SK-N-SH treated with all-trans-retinoic acid at 6 μM for 48 hours (cell line): Measurements from ENCODE around the gene CALML5.

Source experiments
- ATAC-seq: fragments of 200-7000 bp; cut with Tn5 transposase; 3 replicates; pipeline ENCODE4 v1.9.1; 2020; ENCODE audit warnings: mild to moderate bottlenecking, moderate library complexity
- ARNTL ChIP-seq: fragments of 450-650 bp; formaldehyde crosslinking; IDR thresholded peaks from 2 replicates; pipeline ENCODE4 v1.5.0; 2020; ENCODE audit warnings: low read depth, mild to moderate bottlenecking, moderate library complexity, borderline replicate concordance
- BACH2 ChIP-seq: fragments of 250-450 bp; sonication (Bioruptor Pico); IDR thresholded peaks from 2 replicates; pipeline ENCODE4 v1.9.0; 2021; ENCODE audit warnings: mild to moderate bottlenecking, borderline replicate concordance
- CREB5 ChIP-seq: fragments of 250-450 bp; sonication (Bioruptor Pico); IDR thresholded peaks from 2 replicates; pipeline ENCODE4 v1.5.1; 2020; ENCODE audit warnings: low read depth, mild to moderate bottlenecking, moderate library complexity
- CSDC2 ChIP-seq: fragments of 250-450 bp; sonication (Bioruptor Pico); IDR thresholded peaks from 2 replicates; pipeline ENCODE4 v1.5.0; 2020; ENCODE audit warnings: mild to moderate bottlenecking, moderate library complexity
- ESRRG ChIP-seq: fragments of 250-450 bp; sonication (Bioruptor Pico); IDR thresholded peaks from 2 replicates; pipeline ENCODE4 v1.6.1; 2021; ENCODE audit warnings: mild to moderate bottlenecking
- GLIS3 ChIP-seq: fragments of 250-450 bp; sonication (Bioruptor Pico); IDR thresholded peaks from 2 replicates; pipeline ENCODE4 v1.5.0; 2020; ENCODE audit warnings: mild to moderate bottlenecking, moderate library complexity
- ISL1 ChIP-seq: fragments of 250-450 bp; sonication (Bioruptor Pico); IDR thresholded peaks from 2 replicates; pipeline ENCODE4 v2.1.2; 2022; ENCODE audit warnings: mild to moderate bottlenecking, moderate library complexity
- PATZ1 ChIP-seq: fragments of 250-450 bp; sonication (Bioruptor Pico); IDR thresholded peaks from 2 replicates; pipeline ENCODE4 v1.8.0; 2020; ENCODE audit warnings: mild to moderate bottlenecking, moderate library complexity, borderline replicate concordance
- POU6F1 ChIP-seq: fragments of 250-450 bp; sonication (Bioruptor Pico); IDR thresholded peaks from 2 replicates; pipeline ENCODE4 v1.8.0; 2021; ENCODE audit warnings: low read depth, mild to moderate bottlenecking, moderate library complexity, borderline replicate concordance
- PPARA ChIP-seq: fragments of 250-450 bp; sonication (Bioruptor Pico); IDR thresholded peaks from 2 replicates; pipeline ENCODE4 v1.5.0; 2020; ENCODE audit warnings: mild to moderate bottlenecking, borderline replicate concordance
- RARB ChIP-seq: fragments of 250-450 bp; sonication (Bioruptor Pico); IDR thresholded peaks from 2 replicates; pipeline ENCODE4 v1.8.0; 2021; ENCODE audit warnings: mild to moderate bottlenecking, moderate library complexity
- SNAI2 ChIP-seq: fragments of 250-450 bp; sonication (Bioruptor Pico); IDR thresholded peaks from 2 replicates; pipeline ENCODE4 v1.5.0; 2020; ENCODE audit warnings: mild to moderate bottlenecking, moderate library complexity
- TCF4 ChIP-seq: fragments of 250-450 bp; sonication (Bioruptor Pico); IDR thresholded peaks from 2 replicates; pipeline ENCODE4 v1.8.0; 2021; ENCODE audit warnings: mild to moderate bottlenecking, moderate library complexity, borderline replicate concordance
- TOX ChIP-seq: fragments of 250-450 bp; sonication (Bioruptor Pico); IDR thresholded peaks from 2 replicates; pipeline ENCODE4 v1.8.0; 2021; ENCODE audit warnings: mild to moderate bottlenecking, moderate library complexity, borderline replicate concordance
- ZC3H10 ChIP-seq: fragments of 250-450 bp; sonication (Bioruptor Pico); IDR thresholded peaks from 2 replicates; pipeline ENCODE4 v1.5.1; 2021; ENCODE audit warnings: mild to moderate bottlenecking, moderate library complexity
- ZFP30 ChIP-seq: fragments of 450-650 bp; formaldehyde crosslinking; IDR thresholded peaks from 2 replicates; pipeline ENCODE4 v1.5.0; 2022; ENCODE audit warnings: mild to moderate bottlenecking, moderate library complexity
- ZNF565 ChIP-seq: fragments of 450-650 bp; formaldehyde crosslinking; conservative IDR thresholded peaks from 2 replicates; pipeline ENCODE4 v1.5.0; 2020; ENCODE audit warnings: low read depth, mild to moderate bottlenecking, moderate library complexity
- ZNF70 ChIP-seq: fragments of 450-650 bp; formaldehyde crosslinking; IDR thresholded peaks from 2 replicates; pipeline ENCODE4 v1.5.0; 2020; ENCODE audit warnings: mild to moderate bottlenecking, moderate library complexity
- ZNF8 ChIP-seq: fragments of 450-650 bp; formaldehyde crosslinking; IDR thresholded peaks from 2 replicates; pipeline ENCODE4 v1.5.0; 2020; ENCODE audit warnings: mild to moderate bottlenecking, moderate library complexity
- TF ChIP-seq, protein P1 (sequence below): fragments of 250-450 bp; sonication (Bioruptor Pico); IDR thresholded peaks from 2 replicates; pipeline ENCODE4 v1.5.0; 2020; ENCODE audit warnings: mild to moderate bottlenecking, moderate library complexity
- TF ChIP-seq, protein P2 (sequence below): fragments of 250-450 bp; sonication (Bioruptor Pico); IDR thresholded peaks from 2 replicates; pipeline ENCODE4 v1.5.1; 2021; ENCODE audit warnings: mild to moderate bottlenecking, moderate library complexity

CALML5 gene

GRCh38 chr10:5515948-5516761, 16.8 kb upstream of the CALML5 start:
- TF ChIP-seq TOX (CRISPR knock-in tag) (no peak), ZC3H10 (no peak), ZFP30 (CRISPR knock-in tag) (no peak), ARNTL (CRISPR knock-in tag) (no peak), ZNF8 (no peak), PPARA (CRISPR knock-in tag) (no peak), POU6F1 (CRISPR knock-in tag) (no peak)
- ATAC-seq = no peak

GRCh38 chr10:5514226-5514850, 15.0 kb upstream of the CALML5 start:
- TF ChIP-seq TCF4 (no peak), GLIS3 (no peak), POU6F1 (CRISPR knock-in tag) (no peak), TOX (CRISPR knock-in tag) (no peak), SNAI2 (CRISPR knock-in tag) (no peak), CSDC2 (CRISPR knock-in tag) (no peak), PATZ1 (CRISPR knock-in tag) (no peak), BACH2 (CRISPR knock-in tag) (no peak), ZFP30 (CRISPR knock-in tag) (no peak), CREB5 (CRISPR knock-in tag) (no peak), RARB (no peak), ISL1 (CRISPR knock-in tag) (no peak), ESRRG (CRISPR knock-in tag) (no peak), ZNF8 (no peak), ZNF70 (CRISPR knock-in tag) (no peak), ZNF565 (CRISPR knock-in tag) (no peak), PPARA (CRISPR knock-in tag) (no peak)
- TF ChIP-seq, protein P1, sequence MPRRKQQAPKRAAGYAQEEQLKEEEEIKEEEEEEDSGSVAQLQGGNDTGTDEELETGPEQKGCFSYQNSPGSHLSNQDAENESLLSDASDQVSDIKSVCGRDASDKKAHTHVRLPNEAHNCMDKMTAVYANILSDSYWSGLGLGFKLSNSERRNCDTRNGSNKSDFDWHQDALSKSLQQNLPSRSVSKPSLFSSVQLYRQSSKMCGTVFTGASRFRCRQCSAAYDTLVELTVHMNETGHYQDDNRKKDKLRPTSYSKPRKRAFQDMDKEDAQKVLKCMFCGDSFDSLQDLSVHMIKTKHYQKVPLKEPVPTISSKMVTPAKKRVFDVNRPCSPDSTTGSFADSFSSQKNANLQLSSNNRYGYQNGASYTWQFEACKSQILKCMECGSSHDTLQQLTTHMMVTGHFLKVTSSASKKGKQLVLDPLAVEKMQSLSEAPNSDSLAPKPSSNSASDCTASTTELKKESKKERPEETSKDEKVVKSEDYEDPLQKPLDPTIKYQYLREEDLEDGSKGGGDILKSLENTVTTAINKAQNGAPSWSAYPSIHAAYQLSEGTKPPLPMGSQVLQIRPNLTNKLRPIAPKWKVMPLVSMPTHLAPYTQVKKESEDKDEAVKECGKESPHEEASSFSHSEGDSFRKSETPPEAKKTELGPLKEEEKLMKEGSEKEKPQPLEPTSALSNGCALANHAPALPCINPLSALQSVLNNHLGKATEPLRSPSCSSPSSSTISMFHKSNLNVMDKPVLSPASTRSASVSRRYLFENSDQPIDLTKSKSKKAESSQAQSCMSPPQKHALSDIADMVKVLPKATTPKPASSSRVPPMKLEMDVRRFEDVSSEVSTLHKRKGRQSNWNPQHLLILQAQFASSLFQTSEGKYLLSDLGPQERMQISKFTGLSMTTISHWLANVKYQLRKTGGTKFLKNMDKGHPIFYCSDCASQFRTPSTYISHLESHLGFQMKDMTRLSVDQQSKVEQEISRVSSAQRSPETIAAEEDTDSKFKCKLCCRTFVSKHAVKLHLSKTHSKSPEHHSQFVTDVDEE (CRISPR knock-in tag) = no peak
- TF ChIP-seq, protein P2, sequence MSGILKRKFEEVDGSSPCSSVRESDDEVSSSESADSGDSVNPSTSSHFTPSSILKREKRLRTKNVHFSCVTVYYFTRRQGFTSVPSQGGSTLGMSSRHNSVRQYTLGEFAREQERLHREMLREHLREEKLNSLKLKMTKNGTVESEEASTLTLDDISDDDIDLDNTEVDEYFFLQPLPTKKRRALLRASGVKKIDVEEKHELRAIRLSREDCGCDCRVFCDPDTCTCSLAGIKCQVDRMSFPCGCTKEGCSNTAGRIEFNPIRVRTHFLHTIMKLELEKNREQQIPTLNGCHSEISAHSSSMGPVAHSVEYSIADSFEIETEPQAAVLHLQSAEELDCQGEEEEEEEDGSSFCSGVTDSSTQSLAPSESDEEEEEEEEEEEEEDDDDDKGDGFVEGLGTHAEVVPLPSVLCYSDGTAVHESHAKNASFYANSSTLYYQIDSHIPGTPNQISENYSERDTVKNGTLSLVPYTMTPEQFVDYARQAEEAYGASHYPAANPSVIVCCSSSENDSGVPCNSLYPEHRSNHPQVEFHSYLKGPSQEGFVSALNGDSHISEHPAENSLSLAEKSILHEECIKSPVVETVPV = no peak
- ATAC-seq = no peak
